OCI-LY3 (cell line): ENCODE measurements around the gene FEV.

Experiments used
- CTCF ChIP-seq: fragments of 200-600, 300-600 bp; sonication (generic); IDR thresholded peaks from 2 replicates; pipeline ENCODE4 v1.5.1; 2014; ENCODE audit warnings: antibody characterized with exemption, low read length, low read depth
- EZH2phosphoT487 ChIP-seq: fragments of 200-600 bp; shearing (Covaris generic); IDR thresholded peaks from 2 replicates; pipeline ENCODE4 v1.6.1; 2018; ENCODE audit warnings: antibody characterized with exemption, mixed run types, low read depth

GRCh38 chr2:218956039-218956438 lies 28.9 kb downstream of the FEV start:
- TF ChIP-seq CTCF (no peak), EZH2phosphoT487 (no peak)
